HG03342 (cell line): ENCODE data around the gene TBX5.

Source experiments
- ATAC-seq: cut with Tn5 transposase; IDR thresholded peaks from one replicate; pipeline ENCODE4 v1.9.1; 2021; ENCODE audit warnings: mild to moderate bottlenecking, moderate library complexity; ENCODE audit not compliant: unreplicated experiment

Gene TBX5

GRCh38 chr12:114431902-114432301 is 26.0 kb upstream of the TBX5 start:
- ATAC-seq: no peak

- ATAC-seq: no peak
Observed at GRCh38 chr12:114430306-114430705, 24.4 kb upstream of the TBX5 start.

DNA sequence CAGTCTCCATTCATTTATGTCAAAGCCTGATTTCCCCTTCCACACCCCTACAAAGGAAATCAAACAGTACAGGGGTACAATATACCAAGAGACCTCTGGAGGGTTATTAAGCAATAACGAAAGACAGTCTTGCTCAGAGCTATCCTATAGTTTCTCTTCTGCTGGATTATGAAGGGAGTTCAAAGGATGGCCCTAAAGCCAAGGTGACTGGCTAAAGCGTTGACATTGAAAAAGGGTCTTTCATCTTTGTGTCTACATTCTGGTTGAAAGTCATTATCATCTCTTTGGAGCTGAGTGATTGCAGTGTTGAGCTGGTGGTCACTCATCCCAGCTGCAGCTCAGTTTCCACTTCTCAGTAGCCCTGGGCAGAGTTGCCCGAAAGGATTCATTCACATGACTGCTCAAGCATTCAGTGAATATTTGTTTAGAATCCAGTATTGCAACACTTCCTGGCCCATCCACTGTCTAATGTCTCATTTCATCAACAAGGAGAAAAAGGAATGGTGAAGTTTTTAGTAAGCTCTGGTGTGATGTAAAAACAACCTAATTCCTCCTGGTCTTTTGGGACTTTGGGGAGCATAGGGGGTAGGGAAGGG is 19.2 kb upstream of the TBX5 start:
- ATAC-seq: no peak

DNA sequence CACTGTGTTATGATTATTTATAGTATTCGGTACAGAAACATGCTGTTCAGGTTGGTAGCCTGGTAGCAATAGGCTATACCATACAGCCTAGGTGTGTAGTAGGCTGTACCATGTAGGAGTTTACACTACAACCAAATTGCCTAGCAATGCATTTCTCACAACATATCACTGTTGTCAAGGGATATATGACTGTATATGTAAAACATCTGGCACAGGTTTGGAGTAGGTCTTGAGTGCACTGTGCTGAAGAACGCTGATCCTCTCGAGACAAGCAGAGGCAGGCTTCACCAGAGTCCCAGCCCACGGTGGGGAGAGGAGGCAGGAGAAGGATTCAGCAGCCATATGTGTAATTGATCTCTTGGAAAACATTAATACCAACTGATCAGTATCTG is 15.0 kb upstream of the TBX5 start:
- ATAC-seq: no peak

DNA sequence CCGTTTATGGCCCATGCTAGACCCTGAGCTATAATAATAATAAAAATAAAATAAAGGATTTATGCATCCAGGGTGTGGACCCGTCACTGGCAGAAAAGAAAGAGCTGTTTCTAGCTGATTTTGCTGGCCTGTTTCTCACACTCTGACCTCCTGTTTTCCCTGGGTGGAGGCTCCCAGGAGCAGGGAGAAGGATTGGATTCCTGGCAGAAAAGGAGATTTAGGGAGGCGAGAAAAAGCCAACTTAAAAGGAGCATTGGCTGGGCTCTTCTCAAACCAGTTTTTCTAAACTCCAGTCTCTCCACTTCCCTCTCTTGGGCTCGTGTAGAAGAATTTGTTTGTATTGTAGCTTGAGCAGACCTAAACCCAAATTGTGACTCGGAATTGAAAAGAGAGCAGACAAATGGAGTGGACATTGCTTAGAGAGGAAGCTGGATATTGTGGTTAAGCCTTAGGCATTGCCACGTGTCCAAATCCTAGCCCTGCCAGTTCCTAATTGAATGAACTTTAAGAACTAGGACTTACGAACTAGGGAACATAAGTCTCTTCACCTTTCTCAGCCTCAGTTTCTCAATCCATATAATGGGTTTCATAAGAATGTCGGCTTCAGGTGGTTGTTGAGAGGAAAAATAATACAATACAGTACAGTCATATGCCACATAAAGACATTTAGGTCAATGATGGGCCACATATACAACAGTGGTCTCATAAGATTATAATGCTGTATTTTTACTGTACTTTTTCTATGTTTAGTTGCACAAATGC is 14.4 kb upstream of the TBX5 start:
- ATAC-seq: no peak

DNA sequence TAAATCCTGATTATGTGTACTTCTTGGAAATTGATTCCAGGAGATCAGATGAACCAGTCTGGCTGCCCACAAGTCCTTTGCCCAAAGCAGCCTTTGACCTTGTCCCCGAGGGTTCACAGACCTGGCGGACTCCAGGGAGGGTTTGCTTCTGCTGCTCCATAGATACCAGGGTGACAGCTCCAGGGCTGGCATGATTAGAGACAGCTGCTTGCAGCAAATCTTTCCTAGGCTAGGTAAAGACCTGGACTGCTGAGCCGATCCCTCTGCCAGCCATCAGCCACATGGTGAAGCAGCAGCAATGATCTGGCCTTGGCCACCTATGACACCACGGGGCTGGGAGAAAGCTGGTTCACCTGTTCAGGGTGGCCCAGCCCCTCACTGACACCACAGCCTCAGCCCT is 10.1 kb upstream of the TBX5 start:
- ATAC-seq: no peak

- ATAC-seq: no peak
Observed at GRCh38 chr12:114415525-114415868, 9.6 kb upstream of the TBX5 start.

DNA sequence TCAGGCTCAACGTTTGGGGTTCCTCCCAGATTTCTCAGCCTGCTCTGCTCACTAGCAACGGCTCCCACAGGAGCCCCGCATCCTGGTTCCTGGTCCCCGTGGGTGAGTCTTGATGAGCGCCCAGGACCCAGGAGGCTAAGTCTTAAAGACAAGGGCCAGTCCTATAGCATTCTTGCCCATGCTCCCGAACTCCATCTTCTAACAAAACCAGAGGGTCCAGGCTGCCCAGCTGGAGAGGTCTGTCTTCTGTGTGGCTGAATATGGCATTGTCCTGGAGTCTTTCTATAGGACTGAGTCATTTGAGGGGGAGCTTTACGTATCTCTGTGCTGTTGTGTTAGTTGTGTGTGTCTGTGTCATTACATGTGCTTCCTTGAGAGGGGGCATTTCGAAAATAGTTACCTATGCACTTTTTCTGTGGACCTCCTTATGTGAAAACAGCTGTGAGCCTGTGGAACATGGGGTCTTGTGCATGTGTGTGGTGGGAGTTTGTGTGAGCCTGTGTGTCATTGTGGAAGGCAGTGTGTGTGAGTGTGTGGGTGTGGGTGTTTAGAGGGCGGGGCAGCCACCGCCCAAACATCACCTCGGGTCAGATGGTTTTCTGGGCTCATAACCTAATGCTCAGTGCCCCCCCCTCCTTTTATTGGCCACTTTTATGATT is 9.1 kb upstream of the TBX5 start:
- ATAC-seq: no peak

DNA sequence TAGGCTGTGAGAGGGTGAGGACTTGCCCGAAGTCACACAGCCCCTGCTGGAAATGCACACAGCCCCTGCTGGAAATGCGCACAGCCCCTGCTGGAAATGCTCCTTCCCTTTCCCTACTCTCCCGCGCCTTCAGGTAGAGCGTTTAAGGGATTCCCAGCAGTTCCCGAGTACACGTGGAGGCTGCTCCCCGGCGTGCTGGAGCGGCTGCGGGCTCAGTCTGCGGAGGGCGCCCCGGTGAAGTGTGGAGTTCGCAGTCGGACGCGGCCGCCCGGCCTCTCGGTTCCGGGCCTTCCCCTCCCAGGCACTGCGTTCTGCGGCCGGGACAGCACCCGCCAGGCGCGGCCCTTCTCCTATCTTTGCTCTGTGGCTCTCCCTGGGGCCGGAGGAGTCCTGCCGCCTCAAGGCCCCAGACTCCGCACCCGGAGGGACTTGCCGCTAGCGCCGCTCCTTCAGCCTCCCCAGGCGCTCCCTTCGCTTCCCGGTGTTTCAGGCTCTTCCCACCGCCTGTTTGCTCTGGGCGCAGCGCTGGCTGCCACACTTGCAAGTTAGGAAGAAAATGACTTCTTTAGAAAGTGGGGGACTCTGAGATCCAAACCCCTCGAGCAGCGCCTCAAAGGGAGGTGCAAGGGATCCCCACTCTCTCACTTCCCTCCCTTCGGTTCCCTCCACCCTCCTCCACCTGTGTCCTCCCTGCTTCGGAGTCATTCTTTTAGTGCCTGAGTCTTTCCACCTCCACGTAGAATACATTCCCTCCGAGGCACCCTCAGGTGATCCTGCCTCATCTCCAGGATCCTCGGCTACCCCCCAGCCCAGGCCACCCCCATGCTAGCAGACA is 8.3 kb upstream of the TBX5 start:
- no peak for ATAC-seq

DNA sequence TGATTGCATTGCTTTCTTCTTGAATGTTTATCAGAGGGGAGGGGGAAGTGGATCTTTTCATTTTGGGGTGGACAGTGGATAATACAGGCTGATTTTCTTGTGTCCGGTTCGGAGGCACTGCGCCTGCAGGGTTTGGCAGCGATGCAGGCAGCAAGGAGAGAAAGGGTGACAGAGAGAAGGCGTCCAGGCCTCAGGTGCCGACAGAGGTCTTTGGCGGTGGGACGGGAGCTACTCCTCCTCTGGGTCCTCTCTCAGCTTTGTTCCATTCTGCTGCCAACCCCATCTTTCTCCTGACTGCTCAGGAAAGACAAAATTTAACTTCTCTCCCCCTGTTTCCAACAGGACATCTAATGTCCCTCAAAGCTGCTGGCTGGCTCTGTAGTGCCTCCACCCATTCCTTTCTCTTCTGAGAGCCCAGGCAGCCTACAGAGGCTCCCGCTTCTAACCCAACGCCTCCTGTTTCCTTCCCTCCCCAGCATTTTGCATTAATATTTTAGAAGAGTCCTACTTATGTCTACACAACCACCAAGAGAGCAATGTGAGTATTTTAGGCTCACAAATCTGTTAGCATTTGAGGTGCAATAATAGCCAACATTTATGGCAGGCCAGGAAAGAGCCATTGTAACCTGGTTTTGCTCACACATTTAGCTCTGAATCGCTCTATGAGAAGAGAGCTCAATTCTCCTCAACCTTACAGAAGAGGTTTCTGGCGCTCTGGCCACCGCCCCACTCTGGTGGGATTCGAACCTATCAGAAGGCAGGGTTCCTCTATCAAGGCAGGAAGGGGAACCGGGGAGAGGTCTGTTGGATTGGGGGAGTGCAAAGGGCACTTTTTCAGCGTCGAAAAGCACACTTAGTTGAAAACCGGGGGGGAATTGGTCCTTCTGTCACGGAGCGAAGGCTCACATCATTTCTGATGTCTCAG is 7.1 kb upstream of the TBX5 start:
- no peak for ATAC-seq

DNA sequence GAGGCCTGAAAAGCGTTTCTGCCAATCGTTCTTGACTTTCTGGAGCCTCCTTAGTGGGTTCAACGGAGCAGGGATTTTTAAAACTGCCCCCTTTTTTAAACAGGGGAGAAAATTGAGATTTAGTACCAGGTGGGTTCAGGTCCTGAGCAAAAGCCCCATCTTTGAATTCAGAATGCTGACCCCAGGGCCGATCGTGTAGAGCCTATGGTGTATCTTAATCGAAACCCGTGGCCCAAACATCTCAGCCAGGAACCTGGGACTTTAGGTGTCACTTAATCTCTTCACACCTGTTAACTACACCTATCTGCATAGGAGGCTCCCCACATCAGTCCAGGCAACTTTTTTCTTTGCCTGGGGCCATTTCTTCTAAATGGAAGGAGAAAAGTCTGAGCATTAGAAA is 6.4 kb upstream of the TBX5 start:
- ATAC-seq: no peak

GRCh38 chr12:114411071-114411837 is 5.3 kb upstream of the TBX5 start:
- no peak for ATAC-seq

- ATAC-seq: no peak
Observed at GRCh38 chr12:114409852-114410600, 4.1 kb upstream of the TBX5 start.

- ATAC-seq: no peak
Observed at GRCh38 chr12:114408886-114409851, 3.2 kb upstream of the TBX5 start.

- no peak for ATAC-seq
Observed at GRCh38 chr12:114408471-114408885, 2.5 kb upstream of the TBX5 start.

DNA sequence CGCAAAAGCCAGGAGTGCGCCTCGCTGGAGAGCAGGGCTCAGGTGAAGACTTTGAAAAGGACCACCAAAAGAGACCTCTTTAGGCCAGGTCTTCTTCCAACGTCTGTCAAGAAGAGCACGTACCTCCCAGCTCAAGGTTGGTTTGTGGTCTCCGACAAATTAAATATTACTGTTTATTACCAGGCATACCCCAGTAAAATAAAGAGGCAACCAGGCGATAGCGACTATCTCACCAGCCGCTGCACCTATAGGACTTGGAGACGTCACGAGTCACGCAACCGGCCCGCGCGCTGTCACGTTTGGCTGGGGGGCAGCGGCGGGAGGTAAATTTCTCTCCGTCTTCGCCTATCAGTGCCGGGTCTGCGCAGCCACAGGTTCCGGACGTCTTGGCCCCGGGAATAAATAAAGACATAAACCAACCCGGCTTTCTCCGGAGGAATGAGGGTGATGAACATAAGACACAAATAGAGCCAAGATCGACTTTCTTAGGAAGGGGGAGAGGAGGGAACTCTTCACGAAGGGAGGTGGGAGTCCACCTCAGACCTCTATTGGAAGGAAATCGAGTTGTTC is 2.0 kb upstream of the TBX5 start:
- no peak for ATAC-seq

- ATAC-seq: no peak
Observed at GRCh38 chr12:114406984-114407841, 1.3 kb upstream of the TBX5 start.
